SK-N-SH (cell line): ENCODE data around the gene SYPL2. TPM values are rescaled to one million over a fixed set of nuclear protein-coding genes. Genes with fewer than 3 reads are reported as not detected.
A peak's percentile ranks its signal among the peaks of the same experiment; 100 is the strongest.

Experiments used
- CTCF ChIA-PET: fragments of 300-600, 350-600 bp; formaldehyde crosslinking; extraction: SDS; loops from one replicate; lab custom pipeline; 2021; lab: Yijun Ruan, JAX
- POLR2A ChIA-PET: fragments of 350-600 bp; sonication (Branson Sonifier 250); formaldehyde crosslinking; extraction: SDS; loops from one replicate; lab custom pipeline; 2020; ENCODE audit warnings: antibody characterized with exemption, inconsistent platforms; lab: Yijun Ruan, JAX
- DNase-seq: peaks from one replicate; pipeline ENCODE4 v3.0.0; 2012
- H2AFZ ChIP-seq: fragments of 200-600 bp; sonication (generic); 2 replicates; pipeline ENCODE4 v1.8.1; 2016; ENCODE audit warnings: antibody characterized with exemption, mild to moderate bottlenecking, low read depth
- H3F3A ChIP-seq: fragments of 200-600 bp; sonication (generic); replicated peaks from 2 replicates; pipeline ENCODE3; 2016; ENCODE audit warnings: antibody characterized with exemption, mild to moderate bottlenecking; ENCODE audit not compliant: insufficient read depth
- H3K27ac ChIP-seq, 2 experiments: fragments of 200-500 bp in 1 of 2; fragments of 200-600 bp in 1 of 2; sonication (Bioruptor generic) in 1 of 2; sonication (generic), shearing (Covaris generic) in 1 of 2; 2 replicates each; pipeline versions ENCODE4 v1.5.1 to v1.6.1; 2014 to 2016; ENCODE audit warnings: low read depth in 2 of 2, inconsistent platforms in 1 of 2, low read length in 1 of 2, mild to moderate bottlenecking in 1 of 2, mixed read lengths in 1 of 2
- H3K27me3 ChIP-seq: fragments of 200-600 bp; sonication (generic), shearing (Covaris generic); 2 replicates; pipeline ENCODE4 v1.6.1; 2016; ENCODE audit warnings: mixed run types; ENCODE audit not compliant: insufficient read depth
- H3K36me3 ChIP-seq, 2 experiments: fragments of 200-500 bp in 1 of 2; fragments of 200-600 bp in 1 of 2; sonication (Bioruptor generic) in 1 of 2; sonication (generic) in 1 of 2; replicated peaks in 1 of 2; 2 replicates each; pipeline versions ENCODE3 to v1.5.1; 2014 to 2016; ENCODE audit warnings: low read length in 1 of 2, mild to moderate bottlenecking in 1 of 2; ENCODE audit not compliant: insufficient read depth in 2 of 2, control insufficient read depth in 1 of 2
- H3K4me1 ChIP-seq, 2 experiments: fragments of 200-500 bp in 1 of 2; fragments of 200-600 bp in 1 of 2; sonication (Bioruptor generic) in 1 of 2; sonication (generic), shearing (Covaris generic) in 1 of 2; 2 replicates each; pipeline versions ENCODE4 v1.5.1 to v1.6.1; 2014 to 2016; ENCODE audit warnings: low read depth in 1 of 2, low read length in 1 of 2, mixed run types in 1 of 2; ENCODE audit not compliant: insufficient read depth in 2 of 2, control insufficient read depth in 1 of 2
- H3K4me2 ChIP-seq: fragments of 200-600 bp; sonication (generic), shearing (Covaris generic); 2 replicates; pipeline ENCODE4 v1.6.1; 2017; ENCODE audit warnings: mixed run types
- H3K4me3 ChIP-seq, 2 experiments: fragments of 200-500 bp in 1 of 2; fragments of 200-600 bp in 1 of 2; sonication (Bioruptor generic) in 1 of 2; sonication (generic), shearing (Covaris generic) in 1 of 2; 2 replicates each; pipeline versions ENCODE4 v1.5.1 to v1.8.1; 2014 to 2016; ENCODE audit warnings: low read depth in 2 of 2, inconsistent platforms in 1 of 2, low read length in 1 of 2, mild to moderate bottlenecking in 1 of 2, mixed read lengths in 1 of 2, moderate library complexity in 1 of 2
- H3K79me2 ChIP-seq: fragments of 200-600 bp; sonication (generic); 2 replicates; pipeline ENCODE4 v1.8.1; 2017; ENCODE audit warnings: mild to moderate bottlenecking; ENCODE audit not compliant: insufficient read depth
- H3K9ac ChIP-seq: fragments of 200-600 bp; sonication (generic); 2 replicates; pipeline ENCODE4 v1.6.1; 2017; ENCODE audit warnings: mixed run types
- H3K9me2 ChIP-seq: fragments of 200-600 bp; sonication (generic); 2 replicates; pipeline ENCODE4 v1.6.1; 2017; ENCODE audit warnings: mixed run types
- H3K9me3 ChIP-seq: fragments of 200-600 bp; sonication (generic); 2 replicates; pipeline ENCODE4 v1.6.1; 2017; ENCODE audit warnings: mixed run types, mild to moderate bottlenecking, moderate library complexity
- H4K20me1 ChIP-seq: fragments of 200-600 bp; sonication (generic); 2 replicates; pipeline ENCODE4 v1.6.1; 2017; ENCODE audit warnings: mild to moderate bottlenecking, mixed run types; ENCODE audit not compliant: insufficient read depth
- MAX ChIP-seq: IDR thresholded peaks from 2 replicates; pipeline ENCODE4 v1.4.0; 2012; ENCODE audit warnings: low read depth
- RAD21 ChIP-seq: IDR thresholded peaks from 2 replicates; pipeline ENCODE4 v1.6.1; 2012; ENCODE audit warnings: mild to moderate bottlenecking, low read length
- RCOR1 ChIP-seq: fragments of 150-350 bp; IDR thresholded peaks from 2 replicates; pipeline ENCODE4 v1.6.1; 2017; ENCODE audit warnings: antibody characterized with exemption, low read length
- SMC3 ChIP-seq: IDR thresholded peaks from 2 replicates; pipeline ENCODE4 v1.6.1; 2012; ENCODE audit warnings: low read depth, low read length, improper control_type of control experiment
- TAF1 ChIP-seq: IDR thresholded peaks from 2 replicates; pipeline ENCODE4 v1.6.1; 2012; ENCODE audit warnings: low read depth, mild to moderate bottlenecking, low read length, moderate library complexity, borderline replicate concordance
- TEAD4 ChIP-seq: IDR thresholded peaks from 2 replicates; pipeline ENCODE4 v1.4.0; 2012; ENCODE audit warnings: mild to moderate bottlenecking, borderline replicate concordance; ENCODE audit not compliant: insufficient read depth
- WGBS: methylation state at CpG from one replicate; pipeline ENCODE4 v1.1.6; 2017; ENCODE audit warnings: low lambda C conversion rate; 5-methylcytosine and 5-hydroxymethylcytosine counted together
- polyA plus RNA-seq, 3 experiments: library from polyadenylated mRNA; depleted of rRNA; stranded (reverse); fragments of >200 nt; gene quantifications; 2 replicates each; pipeline ENCODE4 v1.2.3, GENCODE V29; 2012
- TF ChIP-seq, protein P1 (sequence below): fragments of 200-600 bp; sonication (generic); IDR thresholded peaks from 2 replicates; pipeline ENCODE4 v1.6.1; 2017; ENCODE audit warnings: antibody characterized with exemption, mild to moderate bottlenecking, moderate library complexity
- TF ChIP-seq, protein P2 (sequence below): IDR thresholded peaks from 2 replicates; pipeline ENCODE4; 2012

The SYPL2 gene
- polyA plus RNA-seq, 1 of the 3 experiments (the other 2 are of a cell fraction): 0.03 TPM

DNA sequence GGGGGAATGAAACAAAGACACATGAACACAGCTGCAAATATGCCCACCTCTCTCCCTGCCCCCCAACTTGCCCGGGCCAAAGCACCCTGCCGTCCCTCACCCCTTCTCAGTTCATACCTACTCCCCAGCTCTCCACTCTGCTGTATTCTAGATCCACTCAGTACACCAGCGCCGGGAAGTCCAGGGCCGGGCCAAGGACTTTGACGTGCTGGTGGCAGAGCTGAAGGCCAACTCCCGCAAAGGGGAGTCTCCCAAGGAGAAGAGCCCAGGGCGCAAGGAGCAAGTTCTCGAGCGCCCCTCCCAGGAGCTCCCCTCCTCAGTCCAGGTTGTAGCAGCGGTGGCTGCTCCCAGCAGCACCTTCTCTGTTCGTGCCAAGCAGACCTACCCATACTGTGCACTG is 22.4 kb downstream of the SYPL2 start:
- peaks cover 12% of the 10 kb centered on the region; the same call in 1 of the 2 replicates for H3K79me2 ChIP-seq
- ChIA-PET POLR2A (no interaction called here), CTCF (interaction anchor here (1.9 to 40.2 kb wide), 3 partner anchors 17 to 288 kb away, joined by 5 to 1710 read pairs (median 238); partner anchors contain the start of genes AMIGO1 and GPR61)
- H3K4me1 ChIP-seq: peaks cover 6 to 14% of the 10 kb centered on the region in 2 experiments; a peak in 2 of 4 replicates
- H3K36me3 ChIP-seq: peaks cover 0 to 16% of the 10 kb centered on the region in 2 experiments
- 94% methylated on average over 5 of the region's 12 CpGs for WGBS
- H3F3A ChIP-seq: no peaks in the 10 kb centered on the region
- no peaks in the 10 kb centered on the region for H3K27me3 ChIP-seq
- no peak overlapping the region for H3K4me2 ChIP-seq
- TF ChIP-seq TAF1: no peak
- TF ChIP-seq TEAD4: no peak
- no peaks in the 10 kb centered on the region for H4K20me1 ChIP-seq
- no peak for DNase-seq
- no peaks in the 10 kb centered on the region for H3K9me3 ChIP-seq
- no peak overlapping the region for H3K9ac ChIP-seq
- H3K4me3 ChIP-seq: no peak overlapping the region
- H3K9me2 ChIP-seq: no peaks in the 10 kb centered on the region
- H3K27ac ChIP-seq: no peak overlapping the region
- H2AFZ ChIP-seq: no peak overlapping the region

GRCh38 chr1:109490029-109490933 is 23.9 kb downstream of the SYPL2 start:
- ChIA-PET CTCF (interaction anchor here (0.8 to 40.2 kb wide), 33 partner anchors 8 to 745 kb away, joined by 3 to 1710 read pairs (median 4); partner anchors contain the start of genes AHCYL1, AMIGO1, GNAI3 and GPR61), POLR2A (interaction anchor here (0.5 to 1.1 kb wide), 3 partner anchors 40 to 94 kb away, joined by 3 to 5 read pairs (median 4); no protein-coding TSS in a partner anchor)
- Histone ChIP-seq H3K27me3 (no peaks in the 10 kb centered on the region), H3F3A (no peaks in the 10 kb centered on the region), H3K4me2 (no peak overlapping the region), H3K4me3 (no peak overlapping the region), H3K9me2 (no peaks in the 10 kb centered on the region), H2AFZ (no peak overlapping the region), H3K9ac (no peak overlapping the region), H4K20me1 (no peaks in the 10 kb centered on the region), H3K27ac (no peak overlapping the region), H3K9me3 (no peaks in the 10 kb centered on the region), H3K36me3 (peaks cover 0 to 16% of the 10 kb centered on the region in 2 experiments), H3K4me1 (peaks cover 0 to 11% of the 10 kb centered on the region in 2 experiments; a peak in 2 of 4 replicates), H3K79me2 (peaks cover 13% of the 10 kb centered on the region)
- TF ChIP-seq SMC3 (peak; percentile 74), RAD21 (peak; percentile 61), MAX (no peak), RCOR1 (no peak)
- TF ChIP-seq, protein P1, sequence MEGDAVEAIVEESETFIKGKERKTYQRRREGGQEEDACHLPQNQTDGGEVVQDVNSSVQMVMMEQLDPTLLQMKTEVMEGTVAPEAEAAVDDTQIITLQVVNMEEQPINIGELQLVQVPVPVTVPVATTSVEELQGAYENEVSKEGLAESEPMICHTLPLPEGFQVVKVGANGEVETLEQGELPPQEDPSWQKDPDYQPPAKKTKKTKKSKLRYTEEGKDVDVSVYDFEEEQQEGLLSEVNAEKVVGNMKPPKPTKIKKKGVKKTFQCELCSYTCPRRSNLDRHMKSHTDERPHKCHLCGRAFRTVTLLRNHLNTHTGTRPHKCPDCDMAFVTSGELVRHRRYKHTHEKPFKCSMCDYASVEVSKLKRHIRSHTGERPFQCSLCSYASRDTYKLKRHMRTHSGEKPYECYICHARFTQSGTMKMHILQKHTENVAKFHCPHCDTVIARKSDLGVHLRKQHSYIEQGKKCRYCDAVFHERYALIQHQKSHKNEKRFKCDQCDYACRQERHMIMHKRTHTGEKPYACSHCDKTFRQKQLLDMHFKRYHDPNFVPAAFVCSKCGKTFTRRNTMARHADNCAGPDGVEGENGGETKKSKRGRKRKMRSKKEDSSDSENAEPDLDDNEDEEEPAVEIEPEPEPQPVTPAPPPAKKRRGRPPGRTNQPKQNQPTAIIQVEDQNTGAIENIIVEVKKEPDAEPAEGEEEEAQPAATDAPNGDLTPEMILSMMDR: peak; percentile 77
- TF ChIP-seq, protein P2, sequence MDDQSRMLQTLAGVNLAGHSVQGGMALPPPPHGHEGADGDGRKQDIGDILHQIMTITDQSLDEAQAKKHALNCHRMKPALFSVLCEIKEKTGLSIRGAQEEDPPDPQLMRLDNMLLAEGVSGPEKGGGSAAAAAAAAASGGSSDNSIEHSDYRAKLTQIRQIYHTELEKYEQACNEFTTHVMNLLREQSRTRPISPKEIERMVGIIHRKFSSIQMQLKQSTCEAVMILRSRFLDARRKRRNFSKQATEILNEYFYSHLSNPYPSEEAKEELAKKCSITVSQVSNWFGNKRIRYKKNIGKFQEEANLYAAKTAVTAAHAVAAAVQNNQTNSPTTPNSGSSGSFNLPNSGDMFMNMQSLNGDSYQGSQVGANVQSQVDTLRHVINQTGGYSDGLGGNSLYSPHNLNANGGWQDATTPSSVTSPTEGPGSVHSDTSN: no peak
- 56% methylated on average over 5 of the region's 11 CpGs for WGBS
- peak; percentile 73 for DNase-seq
